HPDE6-E6E7 (cell line): ENCODE measurements around the gene LRMDA.
"Not testable (repeated sequence)": the region's sequence is repeated elsewhere in the genome, so short reads cannot be mapped to it uniquely, and the experiment has no call there.

ENCODE experiments used
- DNase-seq: peaks from one replicate; pipeline ENCODE4 v3.0.0; 2011; ENCODE audit warnings: missing footprints; ENCODE audit errors: extremely low spot score

Gene LRMDA

DNA sequence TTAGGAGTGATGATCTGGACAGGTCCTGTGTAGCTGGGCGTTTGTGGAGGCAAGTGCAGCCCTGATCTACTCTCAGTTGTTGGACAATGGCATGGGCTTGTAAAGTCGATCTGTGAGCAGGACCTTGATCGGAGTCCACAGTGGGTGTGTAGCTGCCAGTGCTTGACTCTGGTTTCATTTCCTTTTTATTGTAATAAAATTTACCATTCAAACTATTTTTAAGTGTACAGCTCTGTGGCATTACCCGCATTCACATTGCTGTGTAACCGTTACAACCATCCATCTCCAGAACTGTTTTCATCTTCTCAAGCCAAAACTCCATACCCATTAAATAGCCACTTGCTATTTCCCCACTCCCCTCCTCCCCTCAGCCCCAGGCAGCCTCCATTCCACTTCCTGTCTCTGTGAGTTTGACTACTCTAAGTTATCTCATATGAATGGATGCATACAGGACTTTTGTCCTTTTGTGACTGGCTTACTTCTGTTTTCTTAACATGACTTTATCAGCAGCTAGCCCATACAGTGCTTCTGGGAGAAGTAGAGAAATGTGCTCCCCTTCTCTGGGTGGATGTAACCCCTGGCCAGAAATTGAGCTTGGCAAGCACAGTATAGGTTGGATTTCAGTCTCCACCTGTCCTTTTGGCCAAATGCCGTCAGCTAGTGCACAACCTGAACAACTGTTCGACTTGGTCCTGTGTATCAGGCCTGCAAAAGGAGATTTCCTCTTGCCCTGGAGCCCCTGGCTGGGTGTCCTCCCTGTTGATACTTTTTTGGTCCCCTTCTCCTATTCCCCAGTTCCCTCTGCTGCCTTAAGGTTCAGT, 180.0 kb downstream of the LRMDA start:
- no peak for DNase-seq

DNA sequence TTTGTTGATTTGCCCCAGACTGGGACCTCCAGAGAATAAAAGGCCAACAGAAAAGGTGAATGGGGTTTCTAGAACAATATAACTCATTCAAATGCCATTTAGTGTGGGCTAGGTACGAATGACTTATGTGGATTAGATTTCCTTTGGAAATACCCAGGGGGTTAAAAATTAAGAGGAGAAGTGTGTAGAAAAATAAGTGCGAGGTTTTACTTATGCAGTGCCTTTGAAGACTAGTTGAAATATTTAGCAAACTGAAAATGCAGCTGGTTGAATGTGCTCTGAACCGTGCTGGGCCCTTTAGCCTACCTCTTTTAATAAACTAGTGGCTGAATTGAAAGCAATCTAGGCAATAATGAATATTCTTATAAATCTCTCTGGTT, 180.6 kb downstream of the LRMDA start:
- DNase-seq = no peak

DNA sequence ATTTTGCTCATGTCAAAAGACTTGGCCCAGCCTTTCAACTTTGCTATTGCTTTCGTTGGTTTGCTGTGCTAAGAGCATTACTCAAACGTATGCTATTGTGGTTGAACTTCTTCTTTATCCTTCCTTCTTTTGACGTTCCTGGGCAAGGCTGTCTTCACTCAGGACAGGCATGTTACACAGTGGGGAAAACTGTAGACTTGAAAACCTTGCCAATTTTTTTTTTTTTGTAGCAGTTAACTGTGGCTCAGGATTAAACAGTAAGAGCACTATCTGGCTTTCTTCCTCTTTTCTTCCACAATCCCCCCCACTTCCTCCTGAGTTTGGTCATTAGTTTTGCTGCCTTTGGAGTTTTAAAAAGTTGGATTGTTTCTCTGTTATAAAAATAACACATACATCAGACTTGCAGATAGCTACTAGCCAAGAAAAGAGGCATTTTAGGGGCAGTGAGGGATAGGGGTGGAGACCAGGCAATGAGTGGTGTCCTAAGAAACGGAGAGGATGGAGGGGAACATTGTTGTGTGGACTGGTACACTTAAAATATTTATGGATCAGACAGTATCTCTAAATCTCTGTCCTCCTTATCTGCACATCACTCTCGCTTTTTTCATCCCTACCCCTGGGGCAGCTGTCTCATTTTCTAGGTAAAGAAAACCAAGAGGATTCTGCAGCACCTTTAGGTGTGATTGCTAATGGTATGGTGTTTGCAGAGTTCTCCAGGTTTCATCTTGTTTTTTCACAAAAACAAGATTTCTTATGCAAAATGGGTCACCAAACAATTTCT, 181.7 kb downstream of the LRMDA start:
- no peak for DNase-seq

DNA sequence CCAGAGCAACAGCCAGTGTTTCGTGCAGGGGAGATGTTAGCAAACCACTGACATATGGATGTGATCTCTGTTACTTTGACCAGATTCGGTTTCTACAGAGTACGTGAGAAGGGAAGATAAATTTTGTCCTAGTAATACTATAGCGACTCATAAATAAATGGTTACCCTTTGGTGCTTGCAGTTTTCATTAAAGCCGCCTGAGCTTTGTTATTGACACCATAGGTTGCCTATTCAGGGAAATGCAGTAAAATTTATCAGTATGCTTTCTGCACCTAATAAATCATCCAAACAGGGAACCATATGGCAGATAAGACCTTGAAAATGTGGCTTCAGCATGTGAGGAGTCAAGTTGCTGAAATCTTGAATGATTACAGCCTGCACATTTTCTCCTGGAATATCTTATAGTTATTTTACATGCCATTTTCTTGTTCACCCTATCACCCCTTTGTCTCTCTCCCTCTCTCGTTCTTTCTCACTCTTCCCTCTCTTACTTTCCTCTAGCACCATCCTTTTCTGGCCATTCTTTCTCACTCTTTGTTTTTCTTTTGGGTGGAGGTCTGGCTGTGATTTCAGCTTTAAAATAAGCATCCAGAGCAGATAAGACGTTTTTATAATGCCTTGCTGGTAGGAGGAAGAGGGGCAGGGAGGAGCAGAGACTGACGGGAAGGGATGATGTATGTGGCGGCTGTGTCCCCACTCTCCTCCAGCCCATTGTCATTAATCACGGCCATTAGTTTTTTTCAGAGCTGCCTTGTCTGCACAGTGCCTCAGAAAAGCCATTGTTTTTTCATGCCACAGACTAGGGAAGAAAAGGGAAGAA, 182.5 kb downstream of the LRMDA start:
- DNase-seq = no peak

DNA sequence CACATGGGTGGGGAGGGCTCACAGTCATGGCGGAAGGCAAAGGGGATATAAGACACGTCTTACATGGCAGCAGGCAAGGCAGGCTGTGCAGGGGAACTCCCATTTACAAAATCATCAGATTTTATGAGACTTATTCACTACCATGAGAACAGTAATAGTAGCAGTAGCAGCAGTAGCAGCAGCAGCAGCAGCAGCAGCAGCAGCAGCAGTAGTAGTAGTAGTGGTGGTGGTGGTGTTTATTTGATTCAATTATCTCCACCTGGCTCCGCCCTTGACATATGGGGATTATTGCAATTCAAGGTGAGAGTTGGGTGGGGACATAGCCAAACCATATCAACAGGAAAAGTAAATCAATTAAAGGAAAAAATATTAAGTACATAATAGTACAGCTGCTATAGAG, 184.7 kb downstream of the LRMDA start:
- DNase-seq = no peak

- DNase-seq = no peak
Measured at GRCh38 chr10:75616874-75617478, 185.6 kb downstream of the LRMDA start.

- DNase-seq = no peak
Measured at GRCh38 chr10:75617485-75618155, 186.2 kb downstream of the LRMDA start.

- DNase-seq = no peak
Measured at GRCh38 chr10:75619635-75620034, 188.2 kb downstream of the LRMDA start.

GRCh38 chr10:75620356-75620755, 188.9 kb downstream of the LRMDA start:
- DNase-seq = no peak

DNA sequence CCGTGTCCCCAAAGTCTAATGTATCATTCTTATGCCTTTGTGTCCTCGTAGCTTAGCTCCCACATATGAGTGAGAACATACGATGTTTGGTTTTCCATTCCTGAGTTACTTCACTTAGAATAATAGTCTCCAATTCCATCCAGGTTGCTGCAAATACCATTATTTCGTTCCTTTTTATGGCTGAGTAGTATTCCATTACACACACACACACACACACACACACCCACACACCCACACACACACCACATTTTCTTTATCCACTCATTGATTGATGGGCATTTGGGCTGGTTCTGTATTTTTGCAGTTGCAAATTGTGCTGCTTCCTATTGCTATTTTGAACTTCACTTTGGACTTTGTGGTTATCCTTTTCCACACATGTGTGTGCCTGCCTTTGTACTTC, 189.6 kb downstream of the LRMDA start:
- DNase-seq = not testable (repeated sequence)

- no peak for DNase-seq
Measured at GRCh38 chr10:75622503-75622902, 191.1 kb downstream of the LRMDA start.

GRCh38 chr10:75623310-75624093, 192.1 kb downstream of the LRMDA start:
- DNase-seq = no peak

- DNase-seq = no peak
Measured at GRCh38 chr10:75624638-75625037, 193.2 kb downstream of the LRMDA start.

GRCh38 chr10:75630746-75631145, 199.3 kb downstream of the LRMDA start:
- no peak for DNase-seq

- DNase-seq = no peak
Measured at GRCh38 chr10:75632805-75633462, 201.5 kb downstream of the LRMDA start.

GRCh38 chr10:75633568-75633967, 202.1 kb downstream of the LRMDA start:
- DNase-seq = no peak

- DNase-seq = no peak
Measured at GRCh38 chr10:75634947-75635346, 203.5 kb downstream of the LRMDA start.

DNA sequence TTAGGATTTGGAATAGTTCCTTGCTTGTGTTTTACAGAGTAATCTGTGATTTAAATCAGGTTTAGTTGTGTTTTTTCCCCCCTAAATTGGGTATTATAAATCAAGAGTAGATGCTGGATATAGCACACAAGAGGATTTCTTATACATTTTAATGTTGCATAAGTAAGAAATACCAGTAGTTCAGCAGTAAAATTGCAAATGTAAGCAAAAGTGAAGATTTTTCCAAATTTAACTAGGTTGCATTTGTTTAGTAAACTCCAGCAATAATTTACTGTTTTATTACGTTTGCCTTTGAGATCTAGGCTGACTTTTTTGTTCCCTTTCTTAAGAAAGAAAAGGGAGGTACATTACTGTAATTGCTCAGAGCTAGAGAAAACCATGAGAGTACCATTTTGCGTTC, 207.3 kb downstream of the LRMDA start:
- no peak for DNase-seq

DNA sequence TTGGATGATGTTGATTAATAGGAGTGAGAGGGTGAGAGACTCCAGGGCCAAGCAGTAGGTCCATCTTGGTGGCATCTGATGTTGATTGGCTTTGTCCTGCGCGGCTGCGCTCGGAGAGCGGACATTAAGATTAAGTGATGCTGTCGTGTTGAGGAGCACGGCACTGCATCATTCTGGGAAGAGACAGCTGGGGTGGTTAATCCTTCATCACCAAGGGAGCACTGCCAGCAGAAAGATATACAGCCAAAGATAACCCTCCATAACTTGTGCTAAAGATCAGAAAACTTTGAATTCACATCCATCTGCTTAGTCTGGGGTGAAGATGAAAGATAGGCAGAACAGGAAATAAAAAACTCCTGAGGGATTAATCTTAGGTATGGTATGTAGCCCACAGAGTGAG, 208.3 kb downstream of the LRMDA start:
- no peak for DNase-seq

DNA sequence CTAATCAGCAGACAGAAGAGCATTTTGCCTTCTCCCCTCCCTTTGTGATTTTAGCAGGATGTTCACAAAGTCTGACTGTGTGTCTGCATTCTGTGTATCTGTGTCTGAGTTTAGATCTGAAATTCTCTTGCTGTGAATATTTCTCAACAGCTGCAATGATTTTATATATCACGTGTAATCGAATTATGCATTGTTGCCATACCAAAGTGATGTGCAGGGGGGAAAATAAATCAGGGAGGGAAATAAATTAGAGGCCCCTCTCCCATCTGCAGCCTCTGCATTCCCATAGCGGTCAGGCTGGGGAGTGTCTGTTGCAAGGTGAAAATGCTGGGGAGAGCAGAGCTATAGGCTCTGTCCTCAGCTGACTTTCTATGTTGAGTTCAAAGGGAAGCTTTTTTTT, 209.0 kb downstream of the LRMDA start:
- DNase-seq = no peak
